ENCODE measurements around the gene GRWD1.

GRCh38 chr19:48481846-48482639 lies 36.3 kb downstream of the GRWD1 start:
- TF ChIP-seq POLR2A (IDR thresholded peaks at IDR 0.05; ENCODE audit: low read length) = no peak
- no peak for TF ChIP-seq RAD21 (conservative IDR thresholded peaks at IDR 0.05 in 1 of 2, IDR thresholded peaks at IDR 0.05 in 1 of 2)
- no peak for TF ChIP-seq EP300 (IDR thresholded peaks at IDR 0.05)
